ENCODE measurements around the gene FAM83C.

Gene FAM83C

DNA sequence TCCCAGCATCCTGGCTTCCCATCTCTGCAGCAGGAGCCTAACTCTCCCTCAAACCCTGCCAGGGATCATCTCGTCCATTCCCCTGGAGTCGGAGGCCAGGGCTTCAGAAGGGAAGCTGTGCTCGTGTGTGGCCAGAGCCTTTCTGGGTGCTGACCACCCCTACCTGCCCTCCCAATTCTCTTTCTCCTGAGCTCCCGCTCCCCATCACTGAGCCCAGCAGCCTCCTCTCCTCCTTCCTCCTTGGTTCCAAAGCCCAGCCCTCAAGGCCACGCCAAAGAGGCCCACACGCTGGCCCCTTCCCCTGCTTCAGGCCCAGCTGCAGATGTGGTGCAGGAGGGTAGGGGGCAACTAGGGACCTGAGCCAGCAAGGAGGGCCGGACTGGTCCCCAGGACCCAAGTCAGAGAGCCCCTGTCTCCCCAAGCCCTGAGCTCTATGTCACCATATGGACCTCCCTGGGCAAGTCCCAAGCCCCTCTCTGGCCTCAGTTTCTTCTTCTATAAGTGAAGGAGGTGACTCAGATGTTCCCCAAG lies 1.3 kb downstream of the FAM83C start:
- Mint-ChIP-seq H3K4me1 (ENCODE audit: low read depth in 2 of 2) (peaks cover 0 to 4% of the 10 kb centered on the region in 2 donors), H3K9me3 (no peaks in the 10 kb centered on the region), H3K27ac (no peak overlapping the region), H3K27me3 (peaks cover 33 to 45% of the 10 kb centered on the region in 2 donors), H3K36me3 (ENCODE audit: insufficient read depth) (peaks cover 7% of the 10 kb centered on the region), H3K4me3 (no peak overlapping the region)
- DNase-seq (no peak), ATAC-seq (replicated peaks) (no peak)

DNA sequence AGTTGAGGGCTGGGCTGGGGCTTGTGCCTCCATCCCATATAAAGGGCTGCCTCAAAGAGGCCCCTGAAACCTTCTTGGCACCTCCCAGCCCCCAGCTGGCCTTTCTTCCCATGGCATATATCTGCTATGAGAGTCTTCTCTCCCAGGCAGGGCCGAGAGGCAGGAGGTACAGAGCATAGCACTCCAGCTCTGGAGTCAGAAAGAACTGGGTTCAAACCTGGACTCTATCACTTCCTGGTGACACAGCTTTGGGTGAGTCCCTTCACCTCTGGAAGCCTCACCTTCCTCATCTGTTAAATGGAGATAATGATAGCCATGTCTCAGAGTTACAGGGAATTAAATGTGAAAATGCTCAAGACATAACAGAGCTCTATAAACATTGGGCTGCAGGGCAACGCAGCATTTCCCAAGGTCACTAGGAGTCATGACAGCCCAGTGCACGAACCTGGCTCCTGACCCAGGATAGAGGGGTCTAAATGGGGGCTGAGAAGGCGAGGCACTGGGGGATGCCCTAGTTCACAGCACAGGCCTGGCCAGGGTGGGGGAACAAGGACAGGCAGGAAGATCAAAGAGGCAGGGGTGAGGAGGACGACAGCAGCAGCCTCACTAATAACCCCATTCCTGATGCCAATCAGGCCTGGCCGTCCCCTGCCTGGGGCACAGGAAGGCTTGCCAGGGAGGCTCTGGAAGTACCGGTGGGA lies 1.9 kb downstream of the FAM83C start:
- Mint-ChIP-seq H3K27ac (no peak overlapping the region), H3K9me3 (no peaks in the 10 kb centered on the region), H3K27me3 (peaks cover 27 to 39% of the 10 kb centered on the region in 2 donors), H3K4me3 (no peak overlapping the region), H3K36me3 (ENCODE audit: insufficient read depth) (peaks cover 7% of the 10 kb centered on the region), H3K4me1 (ENCODE audit: low read depth in 2 of 2) (peaks cover 0 to 3% of the 10 kb centered on the region in 2 donors)
- ATAC-seq (replicated peaks) (no peak), DNase-seq (no peak)

DNA sequence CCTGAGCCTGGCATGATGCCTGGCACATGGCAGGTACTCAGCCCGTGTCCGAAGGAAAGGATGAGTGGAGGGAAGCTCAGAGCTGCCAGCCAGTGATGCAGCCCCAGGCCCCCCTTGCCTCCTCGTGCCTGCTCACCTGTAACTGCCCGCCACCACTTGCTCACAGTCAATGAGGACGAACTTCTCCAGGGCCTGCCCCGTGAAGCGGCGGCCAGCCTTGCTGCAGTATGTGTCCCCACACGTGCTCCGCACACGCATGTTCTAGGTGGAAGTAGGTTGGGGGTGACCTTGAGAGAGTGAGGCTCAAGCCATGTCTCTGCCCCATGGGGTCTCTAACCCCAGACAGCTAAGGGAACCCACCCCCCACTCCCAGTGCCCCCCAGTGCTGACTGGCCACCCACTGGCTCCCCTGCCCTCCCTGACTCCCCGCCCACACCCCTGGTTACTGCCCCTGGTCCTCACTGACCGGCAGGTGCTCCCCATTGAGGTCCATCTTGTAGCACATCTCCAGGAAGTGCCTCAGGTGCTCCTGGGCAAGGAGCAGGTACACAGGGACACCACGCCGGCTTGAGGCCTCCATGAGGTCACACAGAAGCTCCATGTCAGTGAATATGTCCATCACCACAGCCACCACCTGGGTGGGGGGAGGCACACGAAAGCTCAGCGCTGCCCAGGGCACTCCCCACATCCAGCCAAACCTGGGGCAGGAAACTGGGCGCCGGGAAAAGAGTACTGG lies 3.7 kb downstream of the FAM83C start:
- peaks cover 12 to 22% of the 10 kb centered on the region in 2 donors for H3K27me3 Mint-ChIP-seq

DNA sequence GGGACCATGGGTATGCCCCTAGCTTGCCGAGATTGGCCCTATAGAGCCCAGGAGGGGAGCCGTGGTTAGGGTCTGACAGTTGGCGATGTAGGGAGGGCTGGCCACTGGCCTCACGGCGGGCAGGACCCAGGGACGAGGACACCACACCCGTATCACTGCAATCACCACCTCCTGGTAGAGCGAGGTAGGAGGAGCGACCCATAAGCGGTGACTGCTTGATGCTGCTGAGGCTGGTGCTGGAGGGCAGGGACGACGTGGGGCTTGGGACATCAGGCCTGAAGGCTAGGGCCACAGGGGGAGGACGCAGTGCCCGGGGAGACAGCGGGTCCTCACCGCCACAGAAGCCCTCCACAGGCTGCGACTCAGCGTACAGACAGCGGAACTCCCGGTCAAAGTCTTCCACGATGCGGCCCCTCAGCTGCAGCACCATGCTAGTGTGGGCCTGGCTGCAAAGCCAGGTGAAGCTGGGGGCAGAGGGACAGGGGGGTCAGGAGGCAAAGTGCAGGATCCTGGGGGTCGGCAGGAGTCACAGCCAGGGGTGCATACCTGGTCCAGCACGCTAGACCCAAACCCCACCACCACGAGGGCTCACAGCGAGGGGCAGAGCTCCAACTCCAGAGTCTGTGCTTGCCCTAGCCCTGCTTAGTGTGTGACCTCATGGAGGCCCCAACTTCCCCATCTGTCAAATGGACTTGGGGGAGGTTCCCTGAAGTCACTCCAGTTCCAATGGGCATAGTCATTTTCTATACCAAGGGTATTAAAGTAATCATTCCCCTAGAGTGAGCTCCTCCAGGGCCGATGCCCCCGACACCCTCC lies 4.5 kb downstream of the FAM83C start:
- H3K36me3 Mint-ChIP-seq (ENCODE audit: insufficient read depth): peaks cover 8% of the 10 kb centered on the region
- no peak overlapping the region for H3K27ac Mint-ChIP-seq
- DNase-seq (no peak), ATAC-seq (replicated peaks) (no peak)
- no peaks in the 10 kb centered on the region for H3K9me3 Mint-ChIP-seq
- peaks cover 4 to 14% of the 10 kb centered on the region in 2 donors for H3K27me3 Mint-ChIP-seq
- peaks cover 13 to 15% of the 10 kb centered on the region in 2 donors for H3K4me1 Mint-ChIP-seq (ENCODE audit: low read depth in 2 of 2)
- no peak overlapping the region for H3K4me3 Mint-ChIP-seq

More for the DNA sequence above, 3.7 kb downstream of the FAM83C start:
- Mint-ChIP-seq H3K4me3 (no peak overlapping the region), H3K36me3 (ENCODE audit: insufficient read depth) (peaks cover 4% of the 10 kb centered on the region), H3K27ac (no peak overlapping the region), H3K9me3 (no peaks in the 10 kb centered on the region), H3K4me1 (ENCODE audit: low read depth in 2 of 2) (peaks cover 9 to 11% of the 10 kb centered on the region in 2 donors)
- DNase-seq (no peak), ATAC-seq (replicated peaks) (no peak)

DNA sequence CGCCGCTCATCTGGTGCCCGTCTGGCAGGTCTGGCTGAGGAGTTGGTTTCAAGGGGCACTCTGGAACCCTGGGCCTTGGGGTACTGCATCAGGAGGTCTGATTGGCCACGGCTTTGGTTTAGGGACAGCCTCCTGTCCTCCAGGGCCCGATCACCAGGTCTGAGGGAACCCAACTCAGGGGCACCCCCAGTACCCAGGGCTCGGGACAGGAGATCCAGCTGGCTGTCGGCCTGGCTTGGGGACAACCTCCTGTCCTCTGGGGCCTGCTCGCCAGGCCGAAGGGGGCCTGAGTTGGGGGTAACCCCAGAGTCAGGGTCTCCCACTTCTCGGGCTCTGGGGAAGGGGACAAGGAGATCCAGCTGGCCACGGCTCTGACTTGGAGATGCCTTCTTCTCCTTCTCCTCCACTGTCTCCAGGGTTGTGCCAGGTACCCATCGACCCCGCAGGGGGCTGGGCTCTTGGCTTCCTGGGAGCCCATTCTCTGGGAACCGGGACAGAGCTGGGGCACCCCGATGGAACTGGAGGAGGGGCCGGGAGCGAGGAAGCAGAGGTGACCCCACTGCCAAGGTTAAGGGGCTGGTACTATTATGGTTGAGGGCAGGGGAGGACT lies 5.2 kb downstream of the FAM83C start:
- Mint-ChIP-seq H3K4me1 (ENCODE audit: low read depth in 2 of 2) (peaks cover 15 to 18% of the 10 kb centered on the region in 2 donors), H3K27ac (no peak overlapping the region), H3K9me3 (no peaks in the 10 kb centered on the region), H3K36me3 (ENCODE audit: insufficient read depth) (peaks cover 9% of the 10 kb centered on the region), H3K4me3 (no peak overlapping the region), H3K27me3 (peaks cover 0 to 8% of the 10 kb centered on the region in 2 donors)
- DNase-seq (no peak), ATAC-seq (replicated peaks) (no peak)

DNA sequence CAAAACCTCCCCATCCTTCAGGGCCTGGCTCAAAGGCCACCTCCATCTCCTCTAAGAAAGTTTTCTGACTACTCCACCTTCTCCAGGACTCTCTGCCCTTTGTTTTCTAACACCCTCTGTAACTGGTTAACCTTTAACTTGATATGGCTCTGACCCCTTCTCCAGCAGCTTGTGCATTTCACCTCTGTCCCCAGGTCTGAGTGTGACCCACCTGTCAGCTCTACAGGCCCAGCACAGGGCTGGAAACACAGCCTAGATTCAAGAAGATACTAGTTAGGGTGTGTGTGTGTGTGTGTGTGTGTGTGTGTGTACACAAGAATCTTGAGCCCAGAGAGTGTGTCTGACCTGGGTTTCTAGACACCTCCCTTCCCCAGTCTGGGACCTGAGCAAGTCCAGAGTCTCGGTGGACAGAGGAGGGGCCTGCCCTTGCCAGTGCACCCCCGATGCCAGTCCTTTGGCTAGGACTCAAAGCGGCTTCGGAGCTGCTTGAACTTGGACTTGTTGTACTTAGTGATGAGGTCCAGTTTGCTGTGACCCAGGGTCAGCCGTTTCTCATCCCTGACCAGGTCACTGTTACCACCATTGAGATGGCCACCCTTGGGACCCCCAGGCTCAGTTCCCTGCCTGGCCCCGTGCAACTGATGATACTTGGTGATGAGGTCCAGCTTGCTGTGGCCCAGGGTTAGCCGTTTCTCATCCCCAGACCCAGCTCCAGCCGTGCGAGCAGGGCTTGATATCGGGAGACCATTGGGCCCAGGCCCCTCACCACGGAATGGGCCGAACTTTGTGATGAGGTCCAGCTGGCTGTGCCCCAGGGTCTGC lies 5.9 kb downstream of the FAM83C start:
- DNase-seq (no peak), ATAC-seq (replicated peaks) (no peak)
- H3K4me3 Mint-ChIP-seq: peak overlapping the region; percentile 82 to 89
- no peaks in the 10 kb centered on the region for H3K9me3 Mint-ChIP-seq
- H3K4me1 Mint-ChIP-seq (ENCODE audit: low read depth in 2 of 2): peaks cover 15 to 18% of the 10 kb centered on the region in 2 donors
- peaks cover 0 to 8% of the 10 kb centered on the region in 2 donors for H3K27me3 Mint-ChIP-seq
- peak overlapping the region; percentile 88 to 92 for H3K27ac Mint-ChIP-seq
- H3K36me3 Mint-ChIP-seq (ENCODE audit: insufficient read depth): peaks cover 10% of the 10 kb centered on the region

DNA sequence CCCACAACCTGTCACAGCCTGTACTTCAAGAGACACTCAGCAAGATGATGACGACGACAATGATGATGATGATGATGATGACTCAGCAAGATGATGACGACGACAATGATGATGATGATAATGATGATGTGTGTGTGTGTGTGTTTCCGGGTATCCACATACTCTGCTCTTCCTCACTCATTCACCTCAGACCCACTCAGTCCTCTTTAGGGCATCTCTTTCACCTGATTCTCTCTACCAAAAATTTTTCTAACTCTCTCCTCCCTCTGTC lies 6.5 kb downstream of the FAM83C start:
- Mint-ChIP-seq H3K4me3 (peak overlapping the region; percentile 82 to 89), H3K27me3 (peaks cover 0 to 8% of the 10 kb centered on the region in 2 donors)
- ATAC-seq (replicated peaks): no peak

DNA sequence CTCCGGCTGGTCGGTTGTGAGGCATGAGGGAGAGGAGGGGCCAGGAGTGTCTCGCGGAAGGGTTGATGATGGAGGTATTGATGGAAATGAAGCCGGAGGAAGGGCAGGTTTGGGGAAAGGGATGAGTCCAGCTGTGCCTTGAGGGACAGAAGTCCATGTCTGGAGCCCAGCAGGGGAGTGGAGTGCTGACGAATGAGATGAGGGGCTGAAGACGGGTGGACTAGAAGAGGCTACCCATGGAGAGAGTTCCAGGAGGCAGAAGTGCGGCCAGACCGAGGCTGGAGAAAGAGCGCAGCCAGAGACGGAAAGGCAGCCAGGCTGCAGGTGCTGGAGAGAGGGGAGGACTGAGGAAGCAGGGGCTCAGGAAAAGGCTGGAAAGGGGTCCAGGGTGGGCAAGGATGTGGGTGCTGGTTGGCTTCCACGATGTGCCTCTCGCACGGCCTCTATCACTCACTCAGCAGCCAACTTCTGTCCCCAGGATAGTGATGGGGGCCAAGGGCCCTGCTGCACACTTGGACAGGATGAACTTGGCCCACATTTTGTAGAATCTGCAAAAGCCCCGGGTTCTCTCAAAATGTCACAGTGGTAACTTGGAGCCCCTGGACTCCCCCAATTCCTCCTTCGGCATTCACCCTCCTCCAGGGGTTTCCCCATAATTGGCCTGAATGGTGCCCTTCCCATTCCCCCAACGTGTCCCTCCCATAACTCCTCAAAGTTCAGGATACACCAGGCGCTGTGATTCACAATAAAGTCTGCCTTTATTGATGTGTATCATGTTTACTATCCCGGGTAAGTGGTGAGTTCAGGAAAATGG lies 7.0 kb downstream of the FAM83C start:
- Mint-ChIP-seq H3K4me1 (ENCODE audit: low read depth in 2 of 2) (peaks cover 15 to 18% of the 10 kb centered on the region in 2 donors), H3K36me3 (ENCODE audit: insufficient read depth) (peaks cover 17% of the 10 kb centered on the region), H3K27me3 (peaks cover 0 to 4% of the 10 kb centered on the region in 2 donors), H3K9me3 (no peaks in the 10 kb centered on the region), H3K4me3 (peak overlapping the region; percentile 82 to 89), H3K27ac (peak overlapping the region; percentile 88 to 92)
- no peak for DNase-seq
- ATAC-seq (replicated peaks): no peak

More for the DNA sequence above, 6.5 kb downstream of the FAM83C start:
- H3K9me3 Mint-ChIP-seq: no peaks in the 10 kb centered on the region
- H3K36me3 Mint-ChIP-seq (ENCODE audit: insufficient read depth): peaks cover 13% of the 10 kb centered on the region
- DNase-seq: no peak
- peaks cover 15 to 18% of the 10 kb centered on the region in 2 donors for H3K4me1 Mint-ChIP-seq (ENCODE audit: low read depth in 2 of 2)
- peak overlapping the region; percentile 88 to 92 for H3K27ac Mint-ChIP-seq

DNA sequence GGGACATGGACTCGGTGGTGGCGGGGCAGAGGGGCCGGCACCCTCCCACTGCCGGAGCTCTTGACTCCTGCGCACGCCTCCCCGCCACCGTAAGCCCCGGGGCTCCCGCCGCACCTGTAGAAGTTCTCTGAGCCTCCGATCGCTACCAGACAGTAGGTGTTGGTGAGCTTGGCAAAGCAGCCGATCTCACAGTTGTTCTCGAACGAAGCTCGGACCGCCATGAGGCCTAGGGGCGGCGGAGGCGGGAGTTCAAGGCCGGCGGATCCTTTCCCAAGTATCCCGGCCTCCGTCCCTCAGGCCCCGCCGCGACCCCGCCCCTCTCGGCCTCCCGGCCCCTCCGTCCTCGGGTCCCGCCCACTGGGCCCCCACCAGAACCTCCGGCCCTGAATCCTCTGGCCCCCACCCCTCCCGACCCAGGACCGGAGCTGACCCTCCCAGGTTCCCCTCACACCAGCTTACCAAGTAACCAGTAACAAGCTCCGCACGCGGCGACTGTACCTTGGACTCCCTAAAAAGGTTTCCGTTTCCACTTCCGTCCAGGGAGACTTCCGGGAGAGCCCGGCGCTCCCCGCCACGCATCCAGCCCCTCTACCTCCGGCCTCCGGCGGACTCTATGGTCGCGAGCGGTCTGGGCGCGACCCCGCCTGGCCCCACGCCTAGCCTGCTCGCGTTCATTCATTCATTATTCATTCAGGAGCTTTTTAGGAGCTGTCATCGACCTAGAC lies 7.8 kb downstream of the FAM83C start, which contains the start of gene EIF6:
TSS of gene EIF6 (minus strand) at position 506 of the 725 bp plus-strand sequence. CDS start at position 221, 285 bp downstream.
- ATAC-seq (replicated peaks): peak; percentile 86
- peak within 1 kb of the TSS; percentile 82 to 89 for H3K4me3 Mint-ChIP-seq

DNA sequence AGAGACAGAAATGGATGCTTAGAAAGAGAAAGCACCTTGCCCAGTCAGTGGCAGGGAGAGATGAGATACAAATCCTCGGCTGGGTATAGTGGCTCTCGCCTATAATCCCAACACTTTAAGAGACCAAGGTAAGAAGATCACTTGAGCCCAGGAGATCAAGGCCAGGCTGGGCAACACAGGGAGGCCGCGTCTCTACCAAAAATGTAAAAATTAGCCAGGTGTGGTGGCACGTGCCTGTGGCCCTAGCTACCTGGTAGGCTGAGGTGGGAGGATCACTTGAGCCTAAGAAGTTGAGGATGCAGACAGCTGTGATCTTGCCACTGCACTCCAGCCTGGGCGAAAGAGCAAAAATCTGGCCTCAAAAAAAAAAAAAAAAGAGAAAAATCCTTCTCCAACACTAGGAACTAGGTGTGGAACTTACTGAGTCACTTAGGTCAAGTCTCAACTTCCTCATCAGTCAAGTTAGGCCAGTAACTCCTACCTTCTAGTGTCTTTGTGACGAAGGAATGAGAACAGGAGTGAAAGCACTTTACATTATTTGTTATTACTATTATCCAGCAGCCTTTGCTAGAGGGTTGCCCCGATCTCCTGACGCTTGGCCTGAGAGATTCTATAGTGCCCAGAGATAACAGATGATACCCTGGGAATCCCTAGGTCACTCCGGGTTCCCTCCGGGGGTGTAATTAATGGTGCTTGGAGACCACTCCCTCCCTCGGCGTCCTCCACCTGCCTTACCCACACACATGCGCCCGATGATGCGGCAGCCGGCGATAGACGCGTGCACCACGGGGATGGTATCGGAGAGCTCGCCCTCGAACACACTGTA lies 8.6 kb downstream of the FAM83C start:
- Mint-ChIP-seq H3K4me1 (ENCODE audit: low read depth in 2 of 2) (peaks cover 17 to 18% of the 10 kb centered on the region in 2 donors), H3K36me3 (ENCODE audit: insufficient read depth) (peaks cover 31% of the 10 kb centered on the region), H3K27ac (peak overlapping the region; percentile 88 to 92), H3K27me3 (no peaks in the 10 kb centered on the region), H3K4me3 (peak overlapping the region; percentile 82 to 89), H3K9me3 (no peaks in the 10 kb centered on the region)
- no peak for DNase-seq
- ATAC-seq (replicated peaks): no peak

More for the DNA sequence above, 7.8 kb downstream of the FAM83C start, which contains the start of gene EIF6:
- DNase-seq: peak; percentile 61 to 63 (median 61)
- Mint-ChIP-seq H3K9me3 (no peaks in the 10 kb centered on the region), H3K27me3 (no peaks in the 10 kb centered on the region), H3K4me1 (ENCODE audit: low read depth in 2 of 2) (peaks cover 15 to 18% of the 10 kb centered on the region in 2 donors), H3K27ac (peak within 1 kb of the TSS; percentile 88 to 92), H3K36me3 (ENCODE audit: insufficient read depth) (peaks cover 25% of the 10 kb centered on the region)

All from effector memory CD8-positive, alpha-beta T cell (primary cell).